ENCODE data around the gene INSM1. TPM values are rescaled to one million over a fixed set of nuclear protein-coding genes. Genes with fewer than 3 reads are reported as not detected.
"Not testable (repeated sequence)": the region's sequence is repeated elsewhere in the genome, so short reads cannot be mapped to it uniquely, and the experiment has no call there.

INSM1 gene
- 0.20 and 1.2 TPM in 2 replicates for total RNA-seq (2014; rRNA removed; shearing (Covaris generic))

DNA sequence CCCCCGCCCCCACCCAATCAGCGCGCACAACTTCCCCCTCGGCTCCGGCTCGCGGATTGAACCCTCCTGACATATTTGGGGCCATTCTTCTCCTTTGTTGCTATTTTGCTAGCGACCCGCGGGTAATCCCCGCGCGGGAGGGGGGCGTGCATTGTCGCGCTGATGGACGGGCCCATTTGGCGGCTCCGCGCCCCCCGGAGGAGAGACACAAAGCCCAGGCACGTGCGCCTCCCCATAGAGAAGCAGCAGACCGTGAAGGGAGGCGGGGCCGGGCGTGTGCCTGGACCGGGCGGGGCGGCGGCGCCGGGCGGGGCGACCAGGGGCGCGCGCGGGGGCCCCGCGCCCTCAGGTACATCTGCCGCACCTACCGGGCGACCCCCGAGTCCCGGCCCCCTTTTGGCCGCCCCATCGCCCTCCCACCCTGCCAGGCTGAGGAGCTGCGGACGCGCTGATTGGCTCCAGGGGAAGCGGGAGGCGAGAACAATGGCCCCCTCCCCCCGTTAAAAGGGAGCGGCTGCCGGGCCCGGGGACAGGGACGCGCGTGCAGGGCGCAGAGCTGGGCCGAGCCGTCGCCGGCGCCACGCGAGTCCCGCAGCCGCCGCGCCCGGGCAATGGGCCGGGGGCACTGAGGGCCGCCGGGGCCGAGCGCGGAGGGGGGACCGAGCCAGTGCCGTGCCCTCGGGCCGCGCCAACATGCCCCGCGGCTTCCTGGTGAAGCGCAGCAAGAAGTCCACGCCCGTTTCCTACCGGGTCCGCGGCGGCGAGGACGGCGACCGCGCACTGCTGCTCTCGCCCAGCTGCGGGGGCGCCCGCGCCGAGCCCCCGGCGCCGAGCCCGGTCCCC is at the start of gene INSM1:
Gene INSM1, plus strand, starts transcription at position 530 of the 843 bp plus-strand sequence. Its CDS starts 164 bp downstream, at position 694.
- no peak for DNase-seq (ENCODE audit: low read depth)

DNA sequence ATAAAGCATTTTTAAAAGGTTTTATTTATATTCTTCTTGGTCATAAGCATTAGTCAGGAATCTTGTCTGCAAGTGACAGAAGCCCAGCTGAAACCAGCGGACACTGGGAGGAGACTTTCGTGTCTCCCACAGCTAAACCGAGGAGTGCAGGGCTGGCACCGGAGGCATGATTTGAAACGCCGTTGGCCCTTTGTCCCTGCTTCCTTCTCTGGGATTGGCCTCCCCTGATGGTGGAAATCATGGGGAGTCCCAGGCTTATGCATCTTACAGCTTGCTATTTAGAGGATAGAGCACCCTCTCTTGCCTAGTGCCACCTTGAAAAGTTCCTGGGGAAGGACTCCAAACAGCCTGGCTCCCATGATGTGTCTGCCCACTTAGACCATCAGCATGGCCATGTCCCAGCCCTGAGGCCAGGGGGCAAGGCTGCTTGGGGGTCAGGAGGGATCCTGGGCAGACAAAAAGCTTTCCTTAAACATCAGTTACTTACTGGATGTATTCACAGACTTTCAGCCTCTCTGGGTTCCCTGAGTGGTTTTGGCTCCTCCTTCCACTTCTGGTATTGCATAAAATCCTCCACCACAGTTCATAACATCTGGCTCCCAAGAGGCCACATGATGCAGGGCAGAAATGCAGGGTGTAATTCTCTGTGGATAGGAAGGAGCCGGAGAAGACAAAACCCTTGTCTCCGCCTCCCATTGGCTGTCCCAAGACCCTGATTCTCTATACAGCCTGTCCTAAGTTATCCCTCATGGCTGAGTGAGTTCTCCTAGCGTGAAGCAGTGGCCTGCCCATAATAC is 49.3 kb upstream of the INSM1 start:
- DNase-seq (ENCODE audit: low read depth): no peak

GRCh38 chr20:20321134-20321533 is 46.8 kb upstream of the INSM1 start:
- DNase-seq (ENCODE audit: low read depth): no peak

DNA sequence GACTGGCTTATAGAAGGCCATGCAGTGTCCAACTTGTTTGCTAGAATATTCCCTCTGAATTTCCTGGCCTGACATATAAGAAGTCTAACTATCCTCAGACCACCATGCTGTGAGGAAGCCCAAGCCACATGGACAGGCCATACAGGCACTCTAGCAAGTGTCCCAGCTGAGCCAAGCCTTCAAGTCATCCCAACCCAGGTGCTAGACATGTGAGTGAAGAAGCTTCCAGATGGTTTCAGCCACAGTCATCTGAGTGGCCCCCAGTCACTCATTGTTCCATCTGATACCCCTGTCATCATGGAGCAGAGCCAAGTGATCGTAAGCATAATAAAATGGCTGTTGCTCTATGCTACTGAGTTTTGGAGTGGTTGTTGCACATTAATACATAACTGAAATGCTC is 46.0 kb upstream of the INSM1 start:
- no peak for DNase-seq (ENCODE audit: low read depth)

DNA sequence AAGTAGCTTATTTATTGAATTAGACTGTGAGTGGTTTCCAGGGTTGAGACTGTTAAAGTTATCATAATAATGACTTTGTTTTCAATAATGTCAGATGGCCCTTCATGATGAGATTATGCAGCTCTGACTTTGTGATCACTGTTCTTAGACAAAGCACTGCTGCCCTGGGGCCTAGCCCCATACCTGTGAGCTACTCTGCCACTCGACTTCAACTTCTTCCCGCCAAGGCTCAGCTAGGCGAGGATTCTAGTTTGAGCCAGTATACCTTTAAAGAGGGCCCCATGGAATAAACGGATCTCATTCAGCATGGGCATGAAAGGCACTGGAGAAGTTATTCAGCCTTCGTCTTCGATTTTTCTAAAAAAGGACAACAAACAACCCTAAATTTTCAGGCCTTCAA is 45.0 kb upstream of the INSM1 start:
- no peak for DNase-seq (ENCODE audit: low read depth)

DNA sequence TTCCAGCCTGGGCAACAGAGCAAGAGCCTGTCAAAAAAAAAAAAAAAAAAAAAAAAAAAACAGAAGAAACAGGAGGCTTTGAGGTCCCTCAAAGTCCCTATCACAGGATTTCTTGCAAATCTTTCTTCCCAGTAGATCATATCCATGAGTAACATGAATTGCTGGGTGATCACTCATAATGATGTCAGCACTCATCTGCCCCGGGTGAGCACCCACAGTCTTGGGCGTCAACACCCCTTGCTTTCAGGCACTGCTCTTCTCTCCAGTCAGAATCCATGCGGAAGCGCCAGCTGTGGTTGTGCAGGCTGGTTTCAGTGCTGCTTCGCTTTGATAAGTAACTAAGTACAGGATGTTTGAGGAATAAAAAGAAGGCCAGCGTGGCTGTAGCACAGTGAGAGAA is 40.2 kb upstream of the INSM1 start:
- DNase-seq (ENCODE audit: low read depth): peak; percentile 83

DNA sequence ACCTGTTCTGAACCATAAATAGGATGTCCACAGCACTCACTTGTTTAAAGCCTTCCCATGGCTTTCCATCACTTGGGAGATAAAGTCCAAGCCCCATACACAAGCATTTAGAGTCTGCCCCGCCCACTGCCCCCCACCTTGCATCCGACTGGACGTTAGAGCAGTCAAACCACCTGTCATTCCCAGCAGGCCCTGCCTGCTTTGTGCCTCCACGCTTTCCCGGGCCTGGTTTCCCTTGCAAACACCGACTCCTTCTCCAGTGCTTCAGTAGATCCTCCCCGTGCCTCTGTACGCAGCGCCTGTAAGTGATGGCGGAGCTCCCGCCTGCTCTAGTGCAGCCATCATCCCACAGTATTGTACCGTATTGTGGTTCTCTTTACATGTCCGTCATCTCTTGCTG is 38.3 kb upstream of the INSM1 start:
- no peak for DNase-seq (ENCODE audit: low read depth)

GRCh38 chr20:20331156-20331555 is 36.7 kb upstream of the INSM1 start:
- no peak for DNase-seq (ENCODE audit: low read depth)

- DNase-seq (ENCODE audit: low read depth): no peak
Observed at GRCh38 chr20:20331817-20332216, 36.1 kb upstream of the INSM1 start.

DNA sequence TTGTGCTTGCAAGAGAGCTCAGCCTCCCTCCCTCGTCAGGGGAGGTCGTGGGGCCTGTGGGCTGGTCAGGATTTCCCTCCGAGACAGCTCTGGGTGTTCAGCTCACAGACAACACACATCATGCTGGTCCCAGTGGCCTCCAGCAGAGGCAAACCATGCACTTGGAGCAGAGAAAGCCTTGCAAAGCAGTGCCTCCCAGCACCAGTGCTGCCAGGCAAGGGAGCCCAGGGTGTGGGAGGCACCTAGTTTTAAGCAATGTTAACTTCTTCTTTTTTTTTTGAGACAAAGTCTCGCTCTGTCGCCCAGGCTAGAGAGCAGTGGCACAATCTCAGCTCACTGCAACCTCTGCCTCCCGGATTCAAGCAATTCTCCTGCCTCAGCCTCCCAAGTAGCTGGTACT is 34.0 kb upstream of the INSM1 start:
- no peak for DNase-seq (ENCODE audit: low read depth)

DNA sequence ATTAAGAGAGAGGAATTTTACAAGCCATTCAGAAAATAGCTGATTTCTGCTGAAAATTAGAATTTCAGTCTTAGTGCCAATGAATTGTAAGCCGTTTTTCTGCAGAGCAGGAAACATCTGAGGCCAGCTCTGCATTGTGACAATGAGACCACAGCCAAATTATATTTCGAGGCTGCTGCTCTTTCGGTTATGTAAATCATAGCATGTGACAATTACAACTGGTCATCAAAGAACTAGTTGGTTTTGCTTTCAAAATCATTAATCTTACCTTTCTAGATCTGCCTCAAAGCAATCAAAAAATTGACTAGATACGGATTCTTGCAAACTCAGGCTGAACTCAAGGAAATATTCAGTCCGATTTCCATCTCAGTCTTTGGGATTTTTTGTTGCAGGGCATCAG is 33.4 kb upstream of the INSM1 start:
- DNase-seq (ENCODE audit: low read depth): no peak

DNA sequence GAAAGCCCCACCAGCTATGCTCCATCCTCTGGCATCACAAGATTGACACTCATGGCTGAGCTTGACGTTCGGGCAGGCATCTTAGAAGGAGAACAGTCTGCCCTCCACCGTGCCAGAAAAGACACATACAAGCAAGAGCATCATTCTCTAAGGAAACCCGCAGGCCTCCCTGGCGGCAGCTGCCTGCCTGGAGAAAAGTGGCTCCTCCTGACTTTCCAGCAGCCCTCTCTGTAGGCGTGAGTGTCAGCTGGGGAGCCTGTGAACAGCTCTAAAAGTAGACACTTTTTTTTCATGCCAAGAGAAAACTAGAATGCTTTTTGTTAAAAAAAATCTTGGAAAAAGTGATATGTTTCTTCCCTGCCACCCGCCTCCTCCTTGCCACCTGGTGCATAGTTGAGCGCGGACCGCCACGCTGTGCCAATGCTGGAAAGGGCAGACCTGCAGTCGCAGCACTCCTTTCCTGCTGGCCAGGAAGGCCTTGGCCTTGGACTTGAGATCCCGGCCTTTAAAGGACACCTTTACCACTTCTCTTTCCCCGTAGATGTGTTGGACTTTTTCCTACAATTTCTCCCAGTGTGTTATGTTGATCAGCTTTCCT is 29.7 kb upstream of the INSM1 start:
- no peak for DNase-seq (ENCODE audit: low read depth)

DNA sequence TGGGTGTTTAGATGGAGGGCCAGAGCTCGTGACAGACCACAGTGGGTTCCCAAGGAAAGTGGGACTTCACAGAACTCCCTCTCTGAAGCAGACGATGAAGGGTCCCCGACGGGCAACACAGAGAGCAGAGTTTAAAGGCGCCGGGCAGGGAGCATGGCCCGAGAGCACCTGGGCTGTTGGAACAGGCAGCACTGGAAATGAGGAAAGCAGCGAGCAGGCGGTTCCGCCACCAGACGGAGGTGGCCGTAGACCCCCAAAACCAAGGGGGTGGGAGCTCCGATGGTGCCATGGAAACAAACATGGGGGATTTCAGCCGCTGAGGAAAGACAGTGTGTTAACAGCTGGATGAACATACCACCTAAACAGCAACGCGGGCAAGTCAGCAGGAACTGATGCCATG is 27.5 kb upstream of the INSM1 start:
- DNase-seq (ENCODE audit: low read depth): no peak

GRCh38 chr20:20341371-20341770 is 26.5 kb upstream of the INSM1 start:
- DNase-seq (ENCODE audit: low read depth): no peak

GRCh38 chr20:20342066-20342465 is 25.8 kb upstream of the INSM1 start:
- DNase-seq (ENCODE audit: low read depth): no peak

DNA sequence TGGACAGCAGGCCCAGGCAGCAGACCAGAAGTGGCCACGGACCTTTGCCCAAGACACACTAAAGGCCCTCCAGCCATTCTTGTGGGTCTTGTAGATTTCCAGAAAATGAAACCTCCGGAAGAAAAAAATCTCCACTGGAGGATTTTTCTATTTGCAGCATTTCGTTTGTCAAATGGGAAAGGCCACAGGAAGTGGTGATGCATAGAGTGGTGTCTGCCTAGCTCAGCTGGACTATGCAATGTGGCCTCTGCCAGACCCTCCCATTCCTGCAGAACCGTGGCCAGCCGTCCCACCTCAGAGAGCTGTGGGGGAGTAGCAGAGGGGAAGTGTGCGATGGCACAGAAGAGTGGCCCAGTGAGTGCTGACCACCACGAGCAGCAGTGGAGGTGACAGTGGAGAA is 24.0 kb upstream of the INSM1 start:
- peak; percentile 51 for DNase-seq (ENCODE audit: low read depth)

GRCh38 chr20:20344476-20344875 is 23.4 kb upstream of the INSM1 start:
- no peak for DNase-seq (ENCODE audit: low read depth)

GRCh38 chr20:20353576-20353975 is 14.3 kb upstream of the INSM1 start:
- DNase-seq (ENCODE audit: low read depth): peak; percentile 22

DNA sequence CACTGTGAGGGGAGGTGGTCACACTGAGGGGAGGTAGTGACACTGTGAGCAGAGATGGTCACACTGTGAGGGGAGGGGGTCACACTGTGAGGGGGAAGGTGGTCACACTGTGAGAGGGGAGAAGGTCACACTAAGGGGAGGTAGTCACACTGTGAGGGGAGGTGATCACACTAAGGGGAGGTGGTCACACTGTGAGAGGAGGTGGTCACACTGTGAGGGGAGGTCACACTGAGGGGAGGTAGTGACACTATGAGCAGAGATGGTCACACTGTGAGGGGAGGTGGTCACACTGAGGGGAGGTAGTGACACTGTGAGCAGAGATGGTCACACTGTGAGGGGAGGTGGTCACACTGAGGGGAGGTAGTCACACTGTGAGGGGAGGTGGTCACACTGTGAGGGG is 12.4 kb upstream of the INSM1 start:
- DNase-seq (ENCODE audit: low read depth): not testable (repeated sequence)

- no peak for DNase-seq (ENCODE audit: low read depth)
Observed at GRCh38 chr20:20358801-20359200, 9.1 kb upstream of the INSM1 start.

GRCh38 chr20:20359628-20360027 is 8.3 kb upstream of the INSM1 start:
- no peak for DNase-seq (ENCODE audit: low read depth)

DNA sequence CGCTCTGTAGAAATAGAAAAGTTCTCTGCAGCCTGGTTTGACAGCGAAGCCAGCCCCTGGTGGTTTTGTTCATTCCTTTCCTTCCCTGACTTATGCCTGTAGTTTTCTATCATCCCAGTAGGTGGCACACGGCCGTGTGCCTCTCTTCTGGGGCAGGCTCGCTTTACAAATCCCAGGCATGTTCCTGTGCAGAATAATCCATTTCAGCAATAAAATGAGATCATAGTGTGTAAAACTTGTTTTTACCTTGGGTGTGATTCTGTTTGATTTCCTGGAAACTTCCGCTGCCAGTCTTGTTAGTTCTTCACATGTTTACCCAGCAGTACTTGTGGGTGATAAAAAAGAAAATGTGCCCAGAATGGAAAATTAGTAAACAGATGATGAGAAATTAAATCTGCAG is 7.4 kb upstream of the INSM1 start:
- DNase-seq (ENCODE audit: low read depth): peak; percentile 71
